ENCODE measurements around the gene ZC3H14. TPM values are rescaled to one million over a fixed set of nuclear protein-coding genes. Genes with fewer than 3 reads are reported as not detected.

ZC3H14 gene
- total RNA-seq, 1 donor from 2014 or later: 44.1 TPM

DNA sequence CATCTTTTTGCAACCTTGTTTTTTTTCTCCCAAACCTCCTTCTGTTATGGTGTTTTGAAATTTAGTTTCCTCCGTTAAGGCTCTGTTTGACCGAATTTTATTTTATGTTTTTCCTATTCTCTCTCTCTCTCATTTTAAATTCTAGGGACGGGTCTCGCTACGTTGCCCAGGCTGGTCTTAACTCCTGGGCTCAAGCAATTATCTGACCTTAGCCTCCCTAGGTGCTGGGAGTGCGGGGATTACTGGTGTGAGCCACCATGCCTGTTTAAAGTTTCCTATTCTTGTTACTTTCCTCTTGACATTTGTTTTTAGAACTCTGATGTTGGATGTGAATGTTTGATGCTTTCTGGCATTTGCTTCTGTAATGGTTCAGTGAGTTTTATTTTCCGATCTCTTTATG lies 1.0 kb downstream of the ZC3H14 start:
- peak overlapping the region; percentile 92 for H3K27ac ChIP-seq (replicated peaks)
- H3K4me1 ChIP-seq: peaks cover 33% of the 10 kb centered on the region
- peak overlapping the region; percentile 84 for H3K4me3 ChIP-seq
- H3K9me3 ChIP-seq (replicated peaks): no peaks in the 10 kb centered on the region
- DNase-seq: no peak
- peaks cover 11% of the 10 kb centered on the region for H3K36me3 ChIP-seq
- TF ChIP-seq, protein P1, sequence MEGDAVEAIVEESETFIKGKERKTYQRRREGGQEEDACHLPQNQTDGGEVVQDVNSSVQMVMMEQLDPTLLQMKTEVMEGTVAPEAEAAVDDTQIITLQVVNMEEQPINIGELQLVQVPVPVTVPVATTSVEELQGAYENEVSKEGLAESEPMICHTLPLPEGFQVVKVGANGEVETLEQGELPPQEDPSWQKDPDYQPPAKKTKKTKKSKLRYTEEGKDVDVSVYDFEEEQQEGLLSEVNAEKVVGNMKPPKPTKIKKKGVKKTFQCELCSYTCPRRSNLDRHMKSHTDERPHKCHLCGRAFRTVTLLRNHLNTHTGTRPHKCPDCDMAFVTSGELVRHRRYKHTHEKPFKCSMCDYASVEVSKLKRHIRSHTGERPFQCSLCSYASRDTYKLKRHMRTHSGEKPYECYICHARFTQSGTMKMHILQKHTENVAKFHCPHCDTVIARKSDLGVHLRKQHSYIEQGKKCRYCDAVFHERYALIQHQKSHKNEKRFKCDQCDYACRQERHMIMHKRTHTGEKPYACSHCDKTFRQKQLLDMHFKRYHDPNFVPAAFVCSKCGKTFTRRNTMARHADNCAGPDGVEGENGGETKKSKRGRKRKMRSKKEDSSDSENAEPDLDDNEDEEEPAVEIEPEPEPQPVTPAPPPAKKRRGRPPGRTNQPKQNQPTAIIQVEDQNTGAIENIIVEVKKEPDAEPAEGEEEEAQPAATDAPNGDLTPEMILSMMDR (IDR thresholded peaks at IDR 0.05; ENCODE audit: borderline replicate concordance): no peak
- H3K27me3 ChIP-seq (ENCODE audit: low read depth): no peaks in the 10 kb centered on the region
- intact Hi-C loops (cut with micrococcal nuclease): loop anchor here (5.0 kb wide), 1 partner anchor 72 kb away; no protein-coding TSS in a partner anchor

DNA sequence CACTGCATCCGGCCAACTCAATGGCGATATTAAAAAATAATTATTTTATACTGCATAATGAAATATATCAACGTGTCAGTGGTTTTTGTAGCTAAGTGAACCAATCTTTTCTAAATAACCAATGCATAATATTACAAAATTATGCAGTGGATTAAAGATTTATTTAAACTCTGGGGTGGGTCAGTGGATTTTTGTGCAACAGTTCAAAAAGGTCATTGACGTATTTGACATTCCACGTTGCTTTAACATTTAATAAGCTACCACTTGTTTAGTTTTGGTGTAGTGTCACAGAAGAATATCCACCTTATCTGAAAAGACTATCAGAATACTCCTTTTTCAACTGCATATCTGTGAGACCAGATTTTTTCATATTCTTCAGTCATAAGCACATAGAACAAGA lies 2.6 kb downstream of the ZC3H14 start:
- peaks cover 33% of the 10 kb centered on the region for H3K4me1 ChIP-seq
- DNase-seq: no peak
- no peaks in the 10 kb centered on the region for H3K9me3 ChIP-seq (replicated peaks)
- no peaks in the 10 kb centered on the region for H3K27me3 ChIP-seq (ENCODE audit: low read depth)
- TF ChIP-seq, protein P1 (IDR thresholded peaks at IDR 0.05; ENCODE audit: borderline replicate concordance): no peak
- intact Hi-C loops (cut with micrococcal nuclease): no loop called here
- H3K27ac ChIP-seq (replicated peaks): no peak overlapping the region
- peaks cover 27% of the 10 kb centered on the region for H3K36me3 ChIP-seq
- no peak overlapping the region for H3K4me3 ChIP-seq

DNA sequence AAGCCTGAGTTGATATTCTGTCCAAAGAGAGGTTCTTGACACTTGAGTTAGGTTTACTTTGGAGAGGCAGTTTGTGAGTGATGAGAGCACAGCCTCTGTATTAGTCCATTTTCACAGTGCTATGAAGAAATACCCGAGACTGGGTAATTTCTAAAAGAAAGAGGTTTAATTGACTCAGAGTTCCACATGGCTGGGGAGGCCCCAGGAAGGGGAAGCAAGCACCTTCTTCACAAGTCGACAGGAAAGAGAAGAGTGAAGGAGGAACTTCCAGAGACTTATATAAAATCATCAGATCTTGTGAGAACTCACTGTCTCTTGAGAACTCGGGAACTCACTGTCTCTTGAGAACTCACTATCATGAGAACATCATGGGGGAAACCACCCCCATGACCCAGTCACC lies 5.4 kb downstream of the ZC3H14 start:
- intact Hi-C loops (cut with micrococcal nuclease): no loop called here
- peaks cover 22% of the 10 kb centered on the region for H3K4me1 ChIP-seq
- H3K27me3 ChIP-seq (ENCODE audit: low read depth): no peaks in the 10 kb centered on the region
- H3K4me3 ChIP-seq: no peak overlapping the region
- peaks cover 55% of the 10 kb centered on the region for H3K36me3 ChIP-seq
- no peaks in the 10 kb centered on the region for H3K9me3 ChIP-seq (replicated peaks)
- TF ChIP-seq, protein P1 (IDR thresholded peaks at IDR 0.05; ENCODE audit: borderline replicate concordance): no peak
- H3K27ac ChIP-seq (replicated peaks): no peak overlapping the region
- no peak for DNase-seq

DNA sequence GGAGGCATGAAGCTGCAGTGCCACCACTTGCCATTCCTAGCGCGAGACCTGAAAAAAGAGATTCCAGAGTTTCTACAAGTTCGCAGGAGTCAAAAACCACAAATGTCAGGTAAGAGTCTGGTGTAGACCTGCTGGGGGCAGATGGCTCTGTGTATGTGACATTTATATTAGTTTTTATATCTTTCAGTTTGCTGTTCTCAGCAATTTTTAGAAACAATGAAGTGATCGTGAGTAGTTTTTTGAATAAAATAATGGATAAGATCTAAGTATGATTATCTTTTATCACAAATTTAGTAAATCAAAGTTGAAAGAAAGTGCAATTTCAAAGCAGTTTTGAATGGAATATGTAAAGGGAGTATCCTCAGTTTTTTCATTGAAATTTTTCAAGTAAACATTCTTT lies 9.3 kb downstream of the ZC3H14 start:
- DNase-seq: no peak
- no peaks in the 10 kb centered on the region for H3K27me3 ChIP-seq (ENCODE audit: low read depth)
- no peak overlapping the region for H3K4me3 ChIP-seq
- no peaks in the 10 kb centered on the region for H3K4me1 ChIP-seq
- peaks cover 94% of the 10 kb centered on the region for H3K36me3 ChIP-seq
- no peaks in the 10 kb centered on the region for H3K9me3 ChIP-seq (replicated peaks)
- intact Hi-C loops (cut with micrococcal nuclease): no loop called here
- no peak overlapping the region for H3K27ac ChIP-seq (replicated peaks)
- TF ChIP-seq, protein P1 (IDR thresholded peaks at IDR 0.05; ENCODE audit: borderline replicate concordance): no peak

DNA sequence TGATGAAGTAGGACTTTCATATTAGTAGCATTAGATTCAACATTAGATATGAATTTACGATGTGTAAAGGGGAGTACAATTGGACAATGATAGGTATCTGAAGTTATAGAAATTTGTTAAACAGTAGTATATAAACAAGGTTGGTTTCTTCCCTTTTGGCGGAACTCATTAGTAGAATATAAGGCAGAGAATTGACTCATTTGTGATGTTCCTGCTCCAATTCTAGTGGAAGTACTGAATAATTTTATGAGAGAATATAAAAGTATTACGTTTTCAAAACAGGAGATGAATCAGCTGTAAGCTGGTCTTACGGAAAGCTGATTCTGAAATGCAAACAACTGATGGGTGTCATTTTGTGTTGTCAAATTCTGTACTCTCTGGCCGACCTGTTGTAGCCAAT lies 13.4 kb downstream of the ZC3H14 start:
- H3K9me3 ChIP-seq (replicated peaks): no peaks in the 10 kb centered on the region
- H3K4me1 ChIP-seq: no peaks in the 10 kb centered on the region
- TF ChIP-seq, protein P1 (IDR thresholded peaks at IDR 0.05; ENCODE audit: borderline replicate concordance): no peak
- no peak overlapping the region for H3K4me3 ChIP-seq
- H3K27ac ChIP-seq (replicated peaks): no peak overlapping the region
- intact Hi-C loops (cut with micrococcal nuclease): no loop called here
- DNase-seq: no peak
- no peaks in the 10 kb centered on the region for H3K27me3 ChIP-seq (ENCODE audit: low read depth)
- H3K36me3 ChIP-seq: peaks cover 97% of the 10 kb centered on the region

DNA sequence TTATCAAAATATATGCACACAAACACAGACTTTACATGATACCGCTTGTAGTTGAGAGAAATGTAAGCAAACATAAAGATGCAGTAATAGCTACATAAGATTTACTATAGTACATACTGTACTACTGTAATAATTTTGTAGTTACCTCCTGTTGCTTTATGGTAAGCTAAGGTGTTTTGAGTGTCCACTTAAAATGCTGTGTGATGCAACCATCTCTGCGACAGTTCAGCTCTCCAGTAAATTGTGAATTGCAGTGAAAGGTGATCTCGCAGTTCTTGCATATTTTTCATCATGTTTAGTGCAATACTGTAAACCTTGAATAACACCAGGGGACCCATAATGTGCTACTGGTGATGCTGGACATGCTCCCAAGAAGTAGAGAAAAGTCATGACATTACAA lies 21.6 kb downstream of the ZC3H14 start:
- Histone ChIP-seq H3K9me3 (replicated peaks) (no peaks in the 10 kb centered on the region), H3K4me3 (no peak overlapping the region), H3K27ac (replicated peaks) (no peak overlapping the region), H3K4me1 (peaks cover 6% of the 10 kb centered on the region), H3K27me3 (ENCODE audit: low read depth) (no peaks in the 10 kb centered on the region), H3K36me3 (peaks cover 82% of the 10 kb centered on the region)
- no peak for DNase-seq
- TF ChIP-seq, protein P1 (IDR thresholded peaks at IDR 0.05; ENCODE audit: borderline replicate concordance): no peak
- intact Hi-C loops (cut with micrococcal nuclease): no loop called here
